H1 (cell line): ENCODE measurements around the gene SPG7.

ENCODE experiments used
- BCL11A ChIP-seq, 2 experiments: IDR thresholded peaks; one replicate each; pipeline ENCODE4 v1.6.1; 2011; ENCODE audit warnings: low read depth in 2 of 2, low read length in 2 of 2, mild to moderate bottlenecking in 2 of 2
- BRCA1 ChIP-seq: IDR thresholded peaks from 2 replicates; pipeline ENCODE4 v1.6.1; 2012; ENCODE audit warnings: low read depth, low read length, improper control_type of control experiment
- CBX8 ChIP-seq: fragments of 300-800, 300-1000 bp; sonication (generic); IDR thresholded peaks from 2 replicates; pipeline ENCODE4 v1.7.1; 2016; ENCODE audit warnings: low read depth, low read length, borderline replicate concordance
- E2F6 ChIP-seq: IDR thresholded peaks from 2 replicates; pipeline ENCODE4 v1.6.1; 2012; ENCODE audit warnings: inconsistent platforms
- EP300 ChIP-seq, 2 experiments: IDR thresholded peaks; 1 replicate in 1 of 2; 2 replicates in 1 of 2; pipeline ENCODE4 v1.6.1; 2011 to 2012; ENCODE audit warnings: low read depth in 2 of 2, low read length in 2 of 2, mild to moderate bottlenecking in 2 of 2, borderline replicate concordance in 1 of 2, inconsistent platforms in 1 of 2, moderate library complexity in 1 of 2
- EZH2 ChIP-seq: fragments of 200-600 bp; sonication (generic); IDR thresholded peaks from 2 replicates; pipeline ENCODE4 v1.7.1; 2012; ENCODE audit warnings: low read depth, mild to moderate bottlenecking, moderate library complexity, low read length, inconsistent platforms; ENCODE audit not compliant: severe bottlenecking
- GABPA ChIP-seq: IDR thresholded peaks from 2 replicates; pipeline ENCODE4 v1.6.1; 2011; ENCODE audit warnings: mild to moderate bottlenecking, low read length, moderate library complexity, borderline replicate concordance; ENCODE audit not compliant: insufficient read depth
- JUND ChIP-seq: IDR thresholded peaks from 2 replicates; pipeline ENCODE4 v1.6.1; 2011; ENCODE audit warnings: mild to moderate bottlenecking, improper control_type of control experiment, low read length
- KDM5A ChIP-seq: fragments of 200-600 bp; IDR thresholded peaks from 2 replicates; pipeline ENCODE4 v1.7.1; 2012; ENCODE audit warnings: mild to moderate bottlenecking, low read length, inconsistent platforms, mixed read lengths
- POLR2A ChIP-seq, 2 experiments: IDR thresholded peaks; 1 replicate in 1 of 2; 2 replicates in 1 of 2; pipeline ENCODE4 v1.6.1; 2011; ENCODE audit warnings: low read depth in 2 of 2, low read length in 2 of 2, mild to moderate bottlenecking in 2 of 2; ENCODE audit errors: control extremely low read depth in 1 of 2
- RXRA ChIP-seq: IDR thresholded peaks from 2 replicates; pipeline ENCODE4 v1.6.1; 2011; ENCODE audit warnings: low read depth, mild to moderate bottlenecking, low read length, moderate library complexity; ENCODE audit not compliant: insufficient read depth
- SIN3A ChIP-seq, 2 experiments: IDR thresholded peaks in 1 of 2; conservative IDR thresholded peaks in 1 of 2; 2 replicates each; pipeline ENCODE4 v1.6.1; 2011 to 2012; ENCODE audit warnings: low read length in 2 of 2, improper control_type of control experiment in 1 of 2, low read depth in 1 of 2, mild to moderate bottlenecking in 1 of 2
- TBP ChIP-seq: IDR thresholded peaks from 2 replicates; pipeline ENCODE4 v1.6.1; 2011; ENCODE audit warnings: low read depth, low read length, improper control_type of control experiment
- TF ChIP-seq, protein P1 (sequence below), 3 experiments: IDR thresholded peaks; 1 replicate in 2 of 3; 2 replicates in 1 of 3; pipeline versions ENCODE4 v1.5.1 to v1.6.1; 2011; ENCODE audit warnings: low read length in 3 of 3, mild to moderate bottlenecking in 3 of 3, inconsistent platforms in 2 of 3, low read depth in 1 of 3, moderate library complexity in 1 of 3; ENCODE audit not compliant: insufficient read depth in 1 of 3; ENCODE audit errors: control extremely low read depth in 1 of 3

DNA sequence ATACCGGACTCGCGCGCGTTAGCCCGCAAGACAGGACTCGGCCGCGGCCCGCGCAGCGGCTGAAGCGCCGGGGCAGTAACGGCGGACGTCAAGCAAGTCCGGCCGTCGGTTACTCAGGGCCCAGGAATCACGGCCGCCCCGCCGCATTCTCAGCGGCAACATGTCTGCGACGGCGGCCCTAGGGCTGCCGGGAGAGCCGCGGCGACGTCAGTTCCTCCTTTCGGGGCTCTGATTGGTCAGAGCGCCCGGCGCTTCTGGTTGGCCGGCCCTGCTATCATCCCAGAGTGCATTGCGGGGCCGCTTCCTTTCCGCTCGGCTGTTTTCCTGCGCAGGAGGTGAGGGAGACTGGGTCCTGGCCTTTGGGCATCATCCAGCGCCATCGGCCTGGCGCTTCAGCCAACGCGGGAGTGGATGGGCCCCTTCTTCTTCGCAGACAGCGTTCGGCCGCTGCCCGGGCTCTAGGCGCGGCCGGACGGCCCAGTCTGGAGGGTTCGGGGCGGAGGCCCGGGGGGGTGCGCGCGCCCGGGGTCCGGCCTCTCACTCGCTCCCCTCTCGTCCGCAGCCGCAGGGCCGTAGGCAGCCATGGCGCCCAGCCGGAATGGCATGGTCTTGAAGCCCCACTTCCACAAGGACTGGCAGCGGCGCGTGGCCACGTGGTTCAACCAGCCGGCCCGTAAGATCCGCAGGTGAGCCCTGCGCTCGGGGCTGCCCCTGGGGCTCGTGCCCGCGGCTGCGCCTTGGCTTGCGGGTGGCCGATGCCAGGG lies 52.4 kb downstream of the SPG7 start, which contains the start of gene RPL13:
- TF ChIP-seq EZH2 (no peak), POLR2A (IDR thresholded peaks at IDR 0.05; ENCODE audit: control extremely low read depth in 1 of 2, low read depth in 2 of 2, low read length in 2 of 2) (peak; percentile 99), TBP (peak; percentile 98), SIN3A (conservative IDR thresholded peaks at IDR 0.05 in 1 of 2, IDR thresholded peaks at IDR 0.05 in 1 of 2; ENCODE audit: low read depth in 1 of 2, low read length in 2 of 2) (peak in 1 of 2 experiments; percentile 66; a peak in 2 of 4 replicates), KDM5A (no peak), BRCA1 (no peak), EP300 (IDR thresholded peaks at IDR 0.05; ENCODE audit: borderline replicate concordance in 1 of 2, low read depth in 2 of 2, low read length in 2 of 2) (no peak), E2F6 (0 out of 2 replicates have a peak, but pooled peaks have one; percentile 17), RXRA (no peak), GABPA (no peak), CBX8 (no peak), JUND (no peak), BCL11A (IDR thresholded peaks at IDR 0.05; ENCODE audit: low read depth in 2 of 2, low read length in 2 of 2) (no peak)
- TF ChIP-seq, protein P1, sequence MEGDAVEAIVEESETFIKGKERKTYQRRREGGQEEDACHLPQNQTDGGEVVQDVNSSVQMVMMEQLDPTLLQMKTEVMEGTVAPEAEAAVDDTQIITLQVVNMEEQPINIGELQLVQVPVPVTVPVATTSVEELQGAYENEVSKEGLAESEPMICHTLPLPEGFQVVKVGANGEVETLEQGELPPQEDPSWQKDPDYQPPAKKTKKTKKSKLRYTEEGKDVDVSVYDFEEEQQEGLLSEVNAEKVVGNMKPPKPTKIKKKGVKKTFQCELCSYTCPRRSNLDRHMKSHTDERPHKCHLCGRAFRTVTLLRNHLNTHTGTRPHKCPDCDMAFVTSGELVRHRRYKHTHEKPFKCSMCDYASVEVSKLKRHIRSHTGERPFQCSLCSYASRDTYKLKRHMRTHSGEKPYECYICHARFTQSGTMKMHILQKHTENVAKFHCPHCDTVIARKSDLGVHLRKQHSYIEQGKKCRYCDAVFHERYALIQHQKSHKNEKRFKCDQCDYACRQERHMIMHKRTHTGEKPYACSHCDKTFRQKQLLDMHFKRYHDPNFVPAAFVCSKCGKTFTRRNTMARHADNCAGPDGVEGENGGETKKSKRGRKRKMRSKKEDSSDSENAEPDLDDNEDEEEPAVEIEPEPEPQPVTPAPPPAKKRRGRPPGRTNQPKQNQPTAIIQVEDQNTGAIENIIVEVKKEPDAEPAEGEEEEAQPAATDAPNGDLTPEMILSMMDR (IDR thresholded peaks at IDR 0.05; ENCODE audit: control extremely low read depth in 1 of 3, insufficient read depth in 1 of 3, low read depth in 1 of 3, low read length in 3 of 3), result no peak
